ENCODE measurements around the gene SPOCK1. TPM values are rescaled to one million over a fixed set of nuclear protein-coding genes. Genes with fewer than 3 reads are reported as not detected.

Gene SPOCK1
- total RNA-seq, 1 donor, result 231 TPM

DNA sequence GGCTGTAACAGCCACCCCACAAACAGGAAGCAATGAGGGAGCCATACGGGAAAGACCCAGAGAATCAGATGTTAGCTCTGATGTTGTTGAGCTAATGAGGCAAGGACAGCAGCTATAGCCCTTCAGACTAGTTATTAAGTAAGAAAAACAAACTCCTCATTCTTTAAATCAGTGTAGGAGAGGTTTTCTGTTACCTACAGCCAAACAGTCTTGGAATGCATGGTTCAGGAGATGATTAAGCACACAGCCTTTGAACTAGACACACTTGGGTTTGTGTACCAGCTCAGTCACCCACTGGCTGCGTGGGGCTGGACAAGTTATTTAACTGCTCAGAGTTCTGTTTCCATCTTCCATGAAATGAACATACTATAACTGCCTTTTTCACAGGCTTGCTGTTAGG lies 68.1 kb downstream of the SPOCK1 start:
- H3K36me3 ChIP-seq (ENCODE audit: insufficient read depth, low read length), result no peaks in the 10 kb centered on the region
- no peak overlapping the region for H2AFZ ChIP-seq (ENCODE audit: low read length)
- no peaks in the 10 kb centered on the region for H3K9me3 ChIP-seq (ENCODE audit: low read depth, low read length)
- no peaks in the 10 kb centered on the region for H3K27me3 ChIP-seq (ENCODE audit: insufficient read depth, low read length)
- peaks cover 6% of the 10 kb centered on the region for H3K4me1 ChIP-seq (ENCODE audit: insufficient read depth, low read length)
- H4K20me1 ChIP-seq (ENCODE audit: insufficient read depth, low read length), result peaks cover 35% of the 10 kb centered on the region
- H3K79me2 ChIP-seq (ENCODE audit: insufficient read depth, low read length), result peaks cover 18% of the 10 kb centered on the region
- TF ChIP-seq, protein P1, sequence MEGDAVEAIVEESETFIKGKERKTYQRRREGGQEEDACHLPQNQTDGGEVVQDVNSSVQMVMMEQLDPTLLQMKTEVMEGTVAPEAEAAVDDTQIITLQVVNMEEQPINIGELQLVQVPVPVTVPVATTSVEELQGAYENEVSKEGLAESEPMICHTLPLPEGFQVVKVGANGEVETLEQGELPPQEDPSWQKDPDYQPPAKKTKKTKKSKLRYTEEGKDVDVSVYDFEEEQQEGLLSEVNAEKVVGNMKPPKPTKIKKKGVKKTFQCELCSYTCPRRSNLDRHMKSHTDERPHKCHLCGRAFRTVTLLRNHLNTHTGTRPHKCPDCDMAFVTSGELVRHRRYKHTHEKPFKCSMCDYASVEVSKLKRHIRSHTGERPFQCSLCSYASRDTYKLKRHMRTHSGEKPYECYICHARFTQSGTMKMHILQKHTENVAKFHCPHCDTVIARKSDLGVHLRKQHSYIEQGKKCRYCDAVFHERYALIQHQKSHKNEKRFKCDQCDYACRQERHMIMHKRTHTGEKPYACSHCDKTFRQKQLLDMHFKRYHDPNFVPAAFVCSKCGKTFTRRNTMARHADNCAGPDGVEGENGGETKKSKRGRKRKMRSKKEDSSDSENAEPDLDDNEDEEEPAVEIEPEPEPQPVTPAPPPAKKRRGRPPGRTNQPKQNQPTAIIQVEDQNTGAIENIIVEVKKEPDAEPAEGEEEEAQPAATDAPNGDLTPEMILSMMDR (IDR thresholded peaks at IDR 0.05; ENCODE audit: extremely low read depth, low read depth, low read length), result no peak
- H3K4me3 ChIP-seq (ENCODE audit: insufficient read depth, low read length), result no peak overlapping the region
- DNase-seq (ENCODE audit: insufficient read length, low spot score, missing footprints), result no peak
- H3K27ac ChIP-seq (ENCODE audit: low read depth, low read length), result no peak overlapping the region
- H3K4me2 ChIP-seq (ENCODE audit: insufficient read depth, low read length), result no peak overlapping the region

DNA sequence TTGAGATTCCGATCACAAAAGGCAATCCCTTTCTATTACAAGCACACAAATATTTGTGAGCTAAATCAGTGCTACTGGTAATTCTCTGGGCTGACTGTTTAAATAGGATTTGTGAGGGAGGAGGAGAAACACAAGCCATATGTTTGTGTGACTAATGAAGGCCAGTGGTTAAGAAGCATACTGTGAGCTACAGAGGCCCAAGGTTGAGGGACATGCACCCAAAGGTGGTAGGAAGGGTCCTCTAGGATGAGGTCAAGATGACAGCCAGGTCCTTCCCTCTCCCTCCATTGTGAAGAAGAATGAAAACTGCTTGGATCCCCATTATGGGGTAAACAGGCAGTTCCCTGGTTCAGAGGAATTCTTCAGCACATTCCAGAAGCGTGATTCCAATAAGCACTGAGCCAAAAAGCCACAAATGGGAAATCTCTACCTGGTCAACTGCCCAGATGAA lies 83.9 kb downstream of the SPOCK1 start:
- peak overlapping the region; percentile 12 for H2AFZ ChIP-seq (ENCODE audit: low read length)
- no peaks in the 10 kb centered on the region for H3K27me3 ChIP-seq (ENCODE audit: insufficient read depth, low read length)
- no peaks in the 10 kb centered on the region for H3K36me3 ChIP-seq (ENCODE audit: insufficient read depth, low read length)
- peaks cover 22% of the 10 kb centered on the region for H4K20me1 ChIP-seq (ENCODE audit: insufficient read depth, low read length)
- H3K9me3 ChIP-seq (ENCODE audit: low read depth, low read length), result no peaks in the 10 kb centered on the region
- peaks cover 32% of the 10 kb centered on the region for H3K79me2 ChIP-seq (ENCODE audit: insufficient read depth, low read length)
- peak overlapping the region; percentile 62 for H3K4me2 ChIP-seq (ENCODE audit: insufficient read depth, low read length)
- peak overlapping the region; percentile 3 for H3K4me3 ChIP-seq (ENCODE audit: insufficient read depth, low read length)
- H3K27ac ChIP-seq (ENCODE audit: low read depth, low read length), result peak overlapping the region; percentile 69
- DNase-seq (ENCODE audit: insufficient read length, low spot score, missing footprints), result peak; percentile 54
- TF ChIP-seq, protein P1 (IDR thresholded peaks at IDR 0.05; ENCODE audit: extremely low read depth, low read depth, low read length), result no peak
- H3K4me1 ChIP-seq (ENCODE audit: insufficient read depth, low read length), result peaks cover 19% of the 10 kb centered on the region

DNA sequence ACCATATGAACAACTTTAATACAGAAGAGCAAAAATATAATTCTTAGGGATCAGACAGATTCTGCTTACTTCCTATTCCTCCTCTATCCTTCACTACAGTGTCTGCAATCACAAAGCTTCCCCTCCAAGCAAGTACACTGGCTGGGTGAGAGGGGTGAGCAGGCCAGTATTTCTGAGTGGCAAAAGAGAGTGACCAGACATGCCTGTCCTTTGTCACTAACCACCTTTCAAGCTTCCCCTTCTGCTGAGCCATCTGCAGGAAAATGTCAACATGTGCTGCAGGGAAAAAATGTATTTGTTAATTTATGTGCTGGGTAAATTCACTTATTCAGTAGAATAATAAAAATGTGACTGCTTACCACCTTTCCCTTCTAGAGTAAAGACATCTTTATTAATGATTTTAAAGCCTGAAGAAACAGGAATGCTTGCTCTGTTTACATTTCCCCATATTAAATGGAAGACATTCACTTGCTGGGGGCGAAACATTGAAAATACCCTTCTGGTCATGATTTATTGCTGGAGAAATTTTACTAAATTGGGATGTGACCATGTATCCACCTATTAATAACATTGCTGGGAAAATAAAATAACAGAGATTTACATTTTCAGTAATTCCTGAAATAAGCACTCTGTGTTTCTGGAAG lies 84.9 kb downstream of the SPOCK1 start:
- H4K20me1 ChIP-seq (ENCODE audit: insufficient read depth, low read length), result peaks cover 29% of the 10 kb centered on the region
- TF ChIP-seq, protein P1 (IDR thresholded peaks at IDR 0.05; ENCODE audit: extremely low read depth, low read depth, low read length), result no peak
- H3K4me1 ChIP-seq (ENCODE audit: insufficient read depth, low read length), result peaks cover 19% of the 10 kb centered on the region
- no peaks in the 10 kb centered on the region for H3K9me3 ChIP-seq (ENCODE audit: low read depth, low read length)
- H3K4me2 ChIP-seq (ENCODE audit: insufficient read depth, low read length), result no peak overlapping the region
- no peak for DNase-seq (ENCODE audit: insufficient read length, low spot score, missing footprints)
- H3K36me3 ChIP-seq (ENCODE audit: insufficient read depth, low read length), result no peaks in the 10 kb centered on the region
- peaks cover 39% of the 10 kb centered on the region for H3K79me2 ChIP-seq (ENCODE audit: insufficient read depth, low read length)
- peak overlapping the region; percentile 69 for H3K27ac ChIP-seq (ENCODE audit: low read depth, low read length)
- no peak overlapping the region for H3K4me3 ChIP-seq (ENCODE audit: insufficient read depth, low read length)
- no peak overlapping the region for H2AFZ ChIP-seq (ENCODE audit: low read length)
- H3K27me3 ChIP-seq (ENCODE audit: insufficient read depth, low read length), result no peaks in the 10 kb centered on the region

DNA sequence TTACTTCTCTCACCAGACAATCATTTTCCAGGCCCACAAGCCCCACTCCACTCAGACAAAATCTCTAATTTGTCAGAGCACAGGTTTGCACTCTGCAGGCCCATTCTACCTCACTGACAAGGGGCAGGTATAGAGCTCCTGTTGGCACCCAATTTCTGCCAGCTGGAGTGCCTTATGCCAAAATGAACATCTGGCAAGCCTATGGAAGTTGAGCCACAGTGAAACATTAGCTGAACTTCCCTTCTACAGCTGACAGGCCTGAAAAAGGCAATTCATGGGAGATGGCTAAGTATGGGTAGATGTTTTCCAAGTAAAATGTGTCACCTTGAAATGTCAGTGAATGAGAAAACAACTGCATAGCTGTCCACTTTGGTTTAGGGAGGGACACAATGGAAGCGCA lies 87.0 kb downstream of the SPOCK1 start:
- Histone ChIP-seq H3K4me3 (ENCODE audit: insufficient read depth, low read length) (no peak overlapping the region), H3K79me2 (ENCODE audit: insufficient read depth, low read length) (peaks cover 45% of the 10 kb centered on the region), H4K20me1 (ENCODE audit: insufficient read depth, low read length) (peaks cover 35% of the 10 kb centered on the region), H3K9me3 (ENCODE audit: low read depth, low read length) (no peaks in the 10 kb centered on the region), H3K36me3 (ENCODE audit: insufficient read depth, low read length) (no peaks in the 10 kb centered on the region), H2AFZ (ENCODE audit: low read length) (no peak overlapping the region), H3K27me3 (ENCODE audit: insufficient read depth, low read length) (no peaks in the 10 kb centered on the region), H3K27ac (ENCODE audit: low read depth, low read length) (no peak overlapping the region), H3K4me2 (ENCODE audit: insufficient read depth, low read length) (no peak overlapping the region), H3K4me1 (ENCODE audit: insufficient read depth, low read length) (peaks cover 19% of the 10 kb centered on the region)
- TF ChIP-seq, protein P1 (IDR thresholded peaks at IDR 0.05; ENCODE audit: extremely low read depth, low read depth, low read length), result no peak
- no peak for DNase-seq (ENCODE audit: insufficient read length, low spot score, missing footprints)
